GF-D8 (cell line): ENCODE data around the gene HNRNPUL1.

Source experiments
- DNase-seq: peaks from one replicate; lab custom pipeline; 2025; lab: John Stamatoyannopoulos, UW

The HNRNPUL1 gene

DNA sequence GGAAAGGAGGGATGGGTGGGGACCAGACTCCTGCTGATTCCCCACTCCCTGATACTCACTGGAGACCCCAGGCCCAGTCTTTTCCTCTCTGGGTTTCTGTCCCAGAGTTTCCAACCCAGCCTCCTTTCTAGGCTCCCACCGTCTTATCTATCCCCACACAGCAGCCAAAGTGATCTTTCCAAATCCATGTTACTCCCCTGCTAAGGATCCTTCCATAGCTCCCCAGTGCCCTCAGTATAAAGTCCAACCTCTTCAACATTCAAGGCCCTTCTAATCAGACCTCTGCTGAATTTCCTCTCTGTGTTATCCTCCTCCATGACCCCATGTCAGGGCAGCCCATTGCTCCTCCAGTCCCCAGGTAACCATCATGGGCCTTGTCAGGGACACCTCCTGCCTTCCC is 90.9 kb downstream of the HNRNPUL1 start:
- no peak for DNase-seq

DNA sequence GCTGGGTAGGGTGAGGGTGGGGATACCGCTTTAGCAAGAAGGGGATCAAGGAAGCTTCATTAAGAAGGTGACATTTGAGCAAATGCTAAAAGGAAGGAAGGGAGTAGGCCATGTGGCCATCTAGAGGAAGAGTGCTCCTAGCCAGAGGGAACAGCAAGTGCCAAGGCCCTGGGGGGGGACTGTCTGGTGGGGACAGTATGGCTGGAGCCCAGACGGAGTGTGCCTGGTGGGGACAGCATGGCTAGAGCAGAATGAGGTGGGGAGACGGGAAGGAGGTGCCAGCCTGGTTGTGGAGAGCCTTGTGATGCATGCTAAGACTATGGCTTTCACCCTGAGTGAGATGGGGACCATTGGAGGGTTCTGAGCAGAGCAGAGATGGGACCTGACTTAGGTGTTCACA is 91.6 kb downstream of the HNRNPUL1 start:
- DNase-seq = no peak

- no peak for DNase-seq
These were observed 93.0 kb downstream of the HNRNPUL1 start for GRCh38 chr19:41356984-41357739.
